Astrocyte (in vitro differentiated cells and primary cell): ENCODE measurements around the gene CABP7. TPM values are rescaled to one million over a fixed set of nuclear protein-coding genes. Genes with fewer than 3 reads are reported as not detected.
A peak's percentile ranks its signal among the peaks of the same experiment; 100 is the strongest.

Experiments used
- DNase-seq: peaks from one replicate; pipeline ENCODE4 v3.0.0-alpha.2; 2010; ENCODE audit warnings: low read depth
- FAIRE-seq: peaks from 2 replicates; lab custom pipeline; 2011; peaks lifted over from hg19 to GRCh38; lab: Jason Lieb, UNC
- H2AFZ ChIP-seq: 2 replicates; pipeline ENCODE4 v1.6.0; 2012; ENCODE audit warnings: low read depth, low read length, inconsistent platforms
- H3K27ac ChIP-seq: 2 replicates; pipeline ENCODE4 v1.5.1; 2011; ENCODE audit warnings: low read depth, low read length, inconsistent platforms
- H3K27me3 ChIP-seq: 2 replicates; pipeline ENCODE4 v1.6.0; 2011; ENCODE audit warnings: low read length, inconsistent platforms; ENCODE audit not compliant: insufficient read depth
- H3K36me3 ChIP-seq: 2 replicates; pipeline ENCODE4 v1.5.1; 2011; ENCODE audit warnings: low read length, inconsistent platforms; ENCODE audit not compliant: insufficient read depth
- H3K4me1 ChIP-seq: 2 replicates; pipeline ENCODE4 v1.5.1; 2011; ENCODE audit warnings: low read length, inconsistent platforms; ENCODE audit not compliant: insufficient read depth
- H3K4me2 ChIP-seq: 2 replicates; pipeline ENCODE4 v1.6.0; 2012; ENCODE audit warnings: low read length, inconsistent platforms
- H3K4me3 ChIP-seq: 2 replicates; pipeline ENCODE4 v1.5.1; 2011; ENCODE audit warnings: low read depth, mild to moderate bottlenecking, low read length, inconsistent platforms; ENCODE audit not compliant: insufficient read depth
- H3K79me2 ChIP-seq: 2 replicates; pipeline ENCODE4 v1.6.0; 2012; ENCODE audit warnings: mild to moderate bottlenecking, low read length, inconsistent platforms; ENCODE audit not compliant: insufficient read depth
- H3K9ac ChIP-seq: 2 replicates; pipeline ENCODE4 v1.6.0; 2012; ENCODE audit warnings: mild to moderate bottlenecking, low read length, inconsistent platforms
- H3K9me3 ChIP-seq: 2 replicates; pipeline ENCODE4 v1.5.1; 2012; ENCODE audit warnings: low read depth, mild to moderate bottlenecking, low read length, inconsistent platforms; ENCODE audit not compliant: insufficient read depth
- H4K20me1 ChIP-seq: 2 replicates; pipeline ENCODE4 v1.6.0; 2012; ENCODE audit warnings: low read length, inconsistent platforms; ENCODE audit not compliant: insufficient read depth
- H3K27ac Mint-ChIP-seq: one replicate; pipeline ENCODE4 v1.8.0; 2021; ENCODE audit warnings: mild to moderate bottlenecking, mixed read lengths; ENCODE audit not compliant: unreplicated experiment
- H3K27me3 Mint-ChIP-seq: one replicate; pipeline ENCODE4 v1.8.0; 2021; ENCODE audit warnings: low read depth, mixed read lengths; ENCODE audit not compliant: unreplicated experiment
- H3K36me3 Mint-ChIP-seq: one replicate; pipeline ENCODE4 v1.8.0; 2021; ENCODE audit warnings: low read depth, mixed read lengths; ENCODE audit not compliant: unreplicated experiment
- H3K4me1 Mint-ChIP-seq: one replicate; pipeline ENCODE4 v1.8.0; 2021; ENCODE audit warnings: low read depth, mixed read lengths; ENCODE audit not compliant: unreplicated experiment
- H3K4me3 Mint-ChIP-seq: one replicate; pipeline ENCODE4 v1.8.0; 2021; ENCODE audit warnings: mild to moderate bottlenecking, moderate library complexity, mixed read lengths; ENCODE audit not compliant: unreplicated experiment
- H3K9me3 Mint-ChIP-seq: one replicate; pipeline ENCODE4 v1.8.0; 2021; ENCODE audit warnings: mild to moderate bottlenecking, mixed read lengths; ENCODE audit not compliant: unreplicated experiment
- CTCF ChIP-seq: IDR thresholded peaks from 2 replicates; pipeline ENCODE4 v1.5.1; 2011; ENCODE audit warnings: low read depth, mild to moderate bottlenecking, inconsistent platforms, low read length, moderate library complexity; ENCODE audit not compliant: insufficient read depth
- EZH2 ChIP-seq: IDR thresholded peaks from 2 replicates; pipeline ENCODE4 v1.6.1; 2012; ENCODE audit warnings: mild to moderate bottlenecking, low read length, inconsistent platforms; ENCODE audit not compliant: insufficient read depth
- total RNA-seq: library from RNA; stranded (reverse); gene quantifications from 2 replicates; pipeline ENCODE4 v1.2.1, GENCODE V29; 2021

The CABP7 gene
- total RNA-seq, 1 donor from 2014 or later, result not detected

GRCh38 chr22:29689880-29690213 lies 30.0 kb upstream of the CABP7 start:
- no peaks in the 10 kb centered on the region for H3K9me3 Mint-ChIP-seq
- H4K20me1 ChIP-seq, result peaks cover 74% of the 10 kb centered on the region
- peak; percentile 30 for DNase-seq
- H3K4me1 ChIP-seq, result peaks cover 9% of the 10 kb centered on the region
- H3K27me3 Mint-ChIP-seq, result no peaks in the 10 kb centered on the region
- H3K4me1 Mint-ChIP-seq, result peaks cover 26% of the 10 kb centered on the region
- H3K36me3 Mint-ChIP-seq, result peaks cover 26% of the 10 kb centered on the region
- no peak overlapping the region for H3K4me3 ChIP-seq
- H3K27ac Mint-ChIP-seq, result no peak overlapping the region
- no peak for FAIRE-seq
- H3K9me3 ChIP-seq, result no peaks in the 10 kb centered on the region
- H3K79me2 ChIP-seq, result peaks cover 6% of the 10 kb centered on the region
- no peaks in the 10 kb centered on the region for H3K27me3 ChIP-seq
- H3K36me3 ChIP-seq, result peaks cover 25% of the 10 kb centered on the region
- no peak overlapping the region for H3K27ac ChIP-seq
- no peak overlapping the region for H3K4me2 ChIP-seq
- no peak overlapping the region for H3K4me3 Mint-ChIP-seq
- no peak overlapping the region for H3K9ac ChIP-seq
- H2AFZ ChIP-seq, result no peak overlapping the region
- TF ChIP-seq EZH2, result no peak
- TF ChIP-seq CTCF, result peak; percentile 70

GRCh38 chr22:29690476-29690875 lies 29.3 kb upstream of the CABP7 start:
- no peak overlapping the region for H3K27ac ChIP-seq
- H3K36me3 ChIP-seq, result peaks cover 21% of the 10 kb centered on the region
- FAIRE-seq (no peak), DNase-seq (peak; percentile 22)
- no peak overlapping the region for H3K9ac ChIP-seq
- no peak overlapping the region for H3K4me3 Mint-ChIP-seq
- H3K4me3 ChIP-seq, result no peak overlapping the region
- H3K9me3 ChIP-seq, result no peaks in the 10 kb centered on the region
- H3K36me3 Mint-ChIP-seq, result peaks cover 28% of the 10 kb centered on the region
- H4K20me1 ChIP-seq, result peaks cover 72% of the 10 kb centered on the region
- H3K4me1 ChIP-seq, result peaks cover 9% of the 10 kb centered on the region
- peaks cover 25% of the 10 kb centered on the region for H3K4me1 Mint-ChIP-seq
- no peak overlapping the region for H2AFZ ChIP-seq
- no peak overlapping the region for H3K27ac Mint-ChIP-seq
- H3K79me2 ChIP-seq, result peaks cover 6% of the 10 kb centered on the region
- no peaks in the 10 kb centered on the region for H3K27me3 Mint-ChIP-seq
- H3K27me3 ChIP-seq, result no peaks in the 10 kb centered on the region
- TF ChIP-seq EZH2, result no peak
- no peaks in the 10 kb centered on the region for H3K9me3 Mint-ChIP-seq
- no peak overlapping the region for H3K4me2 ChIP-seq

GRCh38 chr22:29691636-29692326 lies 28.0 kb upstream of the CABP7 start:
- Histone ChIP-seq H3K4me3 (no peak overlapping the region), H3K9ac (no peak overlapping the region), H3K36me3 (peaks cover 17% of the 10 kb centered on the region), H3K27ac (no peak overlapping the region), H3K4me1 (peaks cover 9% of the 10 kb centered on the region), H3K27me3 (no peaks in the 10 kb centered on the region), H3K9me3 (no peaks in the 10 kb centered on the region), H3K4me2 (no peak overlapping the region), H3K79me2 (peaks cover 6% of the 10 kb centered on the region), H4K20me1 (peaks cover 70% of the 10 kb centered on the region), H2AFZ (no peak overlapping the region)
- peaks cover 26% of the 10 kb centered on the region for H3K36me3 Mint-ChIP-seq
- peaks cover 19% of the 10 kb centered on the region for H3K4me1 Mint-ChIP-seq
- H3K9me3 Mint-ChIP-seq, result no peaks in the 10 kb centered on the region
- TF ChIP-seq CTCF (no peak), EZH2 (no peak)
- no peak overlapping the region for H3K4me3 Mint-ChIP-seq
- DNase-seq (no peak), FAIRE-seq (no peak)
- no peaks in the 10 kb centered on the region for H3K27me3 Mint-ChIP-seq
- no peak overlapping the region for H3K27ac Mint-ChIP-seq
